HEK293T (cell line): ENCODE measurements around the gene DNASE1.

Experiments used
- CTCF ChIA-PET: fragments of 350-600 bp; formaldehyde crosslinking; extraction: SDS; loops from one replicate; lab custom pipeline; 2021; ENCODE audit warnings: antibody characterized with exemption, inconsistent platforms; lab: Yijun Ruan, JAX
- POLR2A ChIA-PET: fragments of 350-600 bp; formaldehyde crosslinking; extraction: SDS; loops from one replicate; lab custom pipeline; 2020; ENCODE audit warnings: antibody characterized with exemption, inconsistent platforms; lab: Yijun Ruan, JAX
- DNase-seq: peaks from one replicate; pipeline ENCODE4 v3.0.0; 2012; ENCODE audit warnings: mixed read lengths; ENCODE audit errors: extremely low spot score
- ARNT ChIP-seq: fragments of 450-650 bp; IDR thresholded peaks from 2 replicates; pipeline ENCODE4 v1.6.1; 2017; ENCODE audit warnings: mild to moderate bottlenecking
- BHLHE40 ChIP-seq: fragments of 450-650 bp; IDR thresholded peaks from 2 replicates; pipeline ENCODE4 v1.6.1; 2016; ENCODE audit warnings: mild to moderate bottlenecking, moderate library complexity, borderline replicate concordance
- CTBP1 ChIP-seq: fragments of 450-650 bp; IDR thresholded peaks from 2 replicates; pipeline ENCODE4 v1.6.1; 2016; ENCODE audit warnings: borderline replicate concordance
- ELF4 ChIP-seq: fragments of 450-650 bp; IDR thresholded peaks from 2 replicates; pipeline ENCODE4 v1.6.1; 2017; ENCODE audit warnings: antibody characterized with exemption
- FOXA1 ChIP-seq: fragments of 450-650 bp; IDR thresholded peaks from 2 replicates; pipeline ENCODE4 v1.6.1; 2016; ENCODE audit warnings: mild to moderate bottlenecking
- FOXK2 ChIP-seq: fragments of 450-650 bp; IDR thresholded peaks from 2 replicates; pipeline ENCODE4 v1.6.1; 2016; ENCODE audit warnings: mild to moderate bottlenecking
- FOXM1 ChIP-seq: fragments of 450-650 bp; IDR thresholded peaks from 2 replicates; pipeline ENCODE4 v1.6.1; 2017; ENCODE audit warnings: mild to moderate bottlenecking, borderline replicate concordance
- HDGF ChIP-seq: fragments of 450-650 bp; IDR thresholded peaks from 2 replicates; pipeline ENCODE4 v1.6.1; 2017; ENCODE audit warnings: antibody characterized with exemption, borderline replicate concordance
- L3MBTL2 ChIP-seq: fragments of 450-650 bp; conservative IDR thresholded peaks from 2 replicates; pipeline ENCODE4 v1.6.1; 2016; ENCODE audit warnings: mild to moderate bottlenecking
- LEF1 ChIP-seq: fragments of 450-650 bp; IDR thresholded peaks from 2 replicates; pipeline ENCODE4 v1.6.1; 2017; ENCODE audit warnings: mild to moderate bottlenecking, borderline replicate concordance
- NFRKB ChIP-seq: fragments of 450-650 bp; IDR thresholded peaks from 2 replicates; pipeline ENCODE4 v1.6.1; 2016; ENCODE audit warnings: mild to moderate bottlenecking, moderate library complexity
- PKNOX1 ChIP-seq: fragments of 450-650 bp; IDR thresholded peaks from 2 replicates; pipeline ENCODE4 v1.6.1; 2016
- SP1 ChIP-seq: fragments of 450-650 bp; IDR thresholded peaks from 2 replicates; pipeline ENCODE4 v1.6.1; 2017
- SUZ12 ChIP-seq: fragments of 450-650 bp; IDR thresholded peaks from 2 replicates; pipeline ENCODE4 v1.6.1; 2016; ENCODE audit warnings: mild to moderate bottlenecking
- TARDBP ChIP-seq: fragments of 450-650 bp; IDR thresholded peaks from 2 replicates; pipeline ENCODE4 v1.6.1; 2016
- ZNF384 ChIP-seq: fragments of 450-650 bp; IDR thresholded peaks from 2 replicates; pipeline ENCODE4 v1.6.1; 2016

Gene DNASE1

DNA sequence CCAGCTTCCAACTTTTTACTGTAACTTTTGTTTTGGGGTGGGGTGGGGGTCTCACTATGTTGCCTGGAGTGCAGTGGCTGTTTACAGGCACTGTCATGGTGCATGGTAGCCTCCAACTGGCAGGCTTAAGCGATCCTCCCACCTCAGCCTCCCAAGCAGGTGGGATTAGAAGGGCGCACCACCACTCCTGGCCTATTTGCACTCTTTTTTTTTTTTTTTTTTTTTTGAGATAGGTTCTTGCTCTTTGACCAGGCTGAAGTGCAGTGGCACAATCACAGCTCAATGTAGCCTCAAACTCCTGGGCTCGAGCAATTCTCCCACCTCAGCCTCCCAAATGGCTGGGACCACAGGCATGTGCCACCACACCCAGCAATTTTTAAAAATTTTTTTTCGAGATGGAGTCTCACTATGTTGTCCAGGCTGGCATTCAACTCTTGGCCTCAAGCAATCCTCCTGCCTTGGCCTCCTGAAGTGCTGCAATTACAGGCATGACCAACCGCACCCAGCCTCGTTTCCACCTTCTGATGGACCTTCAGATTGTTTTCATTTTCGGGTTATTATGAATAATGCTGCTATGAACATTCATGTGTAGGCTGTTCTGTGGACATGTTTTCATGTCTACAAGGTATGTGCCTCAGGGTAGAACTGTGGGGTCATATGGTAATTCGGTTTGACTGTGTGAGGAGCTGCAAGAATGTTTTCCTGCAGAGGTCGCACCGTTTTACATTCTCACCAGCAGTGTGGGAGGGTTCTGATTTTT is 51.9 kb downstream of the DNASE1 start:
- no peak for TF ChIP-seq PKNOX1
- TF ChIP-seq HDGF, result no peak
- TF ChIP-seq TARDBP, result no peak
- no peak for TF ChIP-seq ZNF384
- no peak for TF ChIP-seq FOXM1
- TF ChIP-seq ARNT, result no peak
- no peak for TF ChIP-seq CTBP1
- no peak for TF ChIP-seq FOXK2
- no peak for TF ChIP-seq NFRKB
- no peak for TF ChIP-seq FOXA1
- TF ChIP-seq ELF4, result no peak
- no peak for TF ChIP-seq SUZ12
- no peak for TF ChIP-seq BHLHE40
- TF ChIP-seq LEF1, result no peak
- TF ChIP-seq SP1, result no peak
- no peak for TF ChIP-seq L3MBTL2
- ChIA-PET CTCF (no interaction called here), POLR2A (no interaction called here)
- no peak for DNase-seq
